GM10847 (cell line): ENCODE results near the gene IL1RAP.

Experiments
- POLR2A ChIP-seq: IDR thresholded peaks from 2 replicates; pipeline ENCODE4 v1.6.1; 2011; ENCODE audit not compliant: insufficient read length; ENCODE audit errors: extremely low read depth

The IL1RAP gene

DNA sequence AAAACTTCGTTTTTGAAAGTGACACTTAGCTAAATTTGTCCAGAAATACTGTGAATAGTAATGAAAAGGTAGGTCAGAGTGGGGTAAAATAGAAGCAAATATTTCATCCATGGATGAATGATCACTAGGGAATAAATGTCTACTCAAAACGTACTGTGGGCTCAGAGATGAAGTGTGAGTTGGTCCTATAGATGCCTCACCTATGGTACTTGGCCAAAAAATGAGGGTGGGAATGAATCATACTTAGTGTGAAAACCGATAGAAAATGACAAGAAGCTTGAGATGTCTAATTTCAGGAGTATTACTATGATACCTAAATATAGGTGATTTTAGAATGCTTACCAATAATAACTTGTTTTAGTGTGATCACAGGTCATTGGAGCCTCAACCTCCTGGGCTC lies 192.7 kb downstream of the IL1RAP start:
- TF ChIP-seq POLR2A, result no peak
